ENCODE results near the gene PDCD5.
"Not testable (repeated sequence)": the region's sequence is repeated elsewhere in the genome, so short reads cannot be mapped to it uniquely, and the experiment has no call there.

The PDCD5 gene

GRCh38 chr19:32580901-32581704, at the start of gene PDCD5:
Gene PDCD5 (plus strand): TSS chr19:32581190. CDS start chr19:32581262, 72 bp downstream.
- peak; percentile 89 for DNase-seq

- DNase-seq = no peak
Measured at GRCh38 chr19:32532233-32532632, 48.8 kb upstream of the PDCD5 start.

GRCh38 chr19:32537580-32537979, 43.4 kb upstream of the PDCD5 start:
- DNase-seq = no peak

DNA sequence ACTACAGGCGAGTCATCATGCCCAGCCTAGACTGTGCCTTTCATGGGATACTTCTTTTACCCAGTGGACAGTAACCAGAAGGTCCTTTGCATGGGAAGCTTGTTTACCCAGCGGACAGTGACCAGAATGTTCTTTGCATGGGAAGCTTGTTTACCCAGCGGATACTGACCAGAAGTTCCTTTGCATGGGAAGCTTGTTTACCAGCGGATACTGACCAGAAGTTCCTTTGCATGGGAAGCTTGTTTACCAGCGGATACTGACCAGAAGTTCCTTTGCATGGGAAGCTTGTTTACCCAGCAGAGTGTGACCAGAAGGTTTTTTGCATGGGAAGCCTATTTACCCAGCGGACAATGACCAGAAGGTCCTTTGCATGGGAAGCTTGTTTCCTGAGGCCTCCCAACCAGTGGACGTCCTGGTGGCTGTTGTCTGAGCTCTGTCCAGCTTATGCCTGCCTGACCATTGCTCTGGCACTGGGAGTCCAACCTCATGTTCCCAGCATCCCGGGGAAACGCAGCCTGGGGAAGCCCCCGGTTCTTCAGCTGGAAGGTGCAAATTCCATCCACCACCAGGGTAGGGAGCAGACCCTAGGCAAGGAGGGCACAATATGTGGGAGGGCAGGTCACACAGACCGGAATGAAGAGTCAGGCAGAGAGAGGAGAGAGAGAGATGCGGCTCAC, 41.6 kb upstream of the PDCD5 start:
- no peak for DNase-seq

GRCh38 chr19:32540621-32541020, 40.4 kb upstream of the PDCD5 start:
- DNase-seq = no peak

GRCh38 chr19:32541376-32541775, 39.6 kb upstream of the PDCD5 start:
- not testable (repeated sequence) for DNase-seq

DNA sequence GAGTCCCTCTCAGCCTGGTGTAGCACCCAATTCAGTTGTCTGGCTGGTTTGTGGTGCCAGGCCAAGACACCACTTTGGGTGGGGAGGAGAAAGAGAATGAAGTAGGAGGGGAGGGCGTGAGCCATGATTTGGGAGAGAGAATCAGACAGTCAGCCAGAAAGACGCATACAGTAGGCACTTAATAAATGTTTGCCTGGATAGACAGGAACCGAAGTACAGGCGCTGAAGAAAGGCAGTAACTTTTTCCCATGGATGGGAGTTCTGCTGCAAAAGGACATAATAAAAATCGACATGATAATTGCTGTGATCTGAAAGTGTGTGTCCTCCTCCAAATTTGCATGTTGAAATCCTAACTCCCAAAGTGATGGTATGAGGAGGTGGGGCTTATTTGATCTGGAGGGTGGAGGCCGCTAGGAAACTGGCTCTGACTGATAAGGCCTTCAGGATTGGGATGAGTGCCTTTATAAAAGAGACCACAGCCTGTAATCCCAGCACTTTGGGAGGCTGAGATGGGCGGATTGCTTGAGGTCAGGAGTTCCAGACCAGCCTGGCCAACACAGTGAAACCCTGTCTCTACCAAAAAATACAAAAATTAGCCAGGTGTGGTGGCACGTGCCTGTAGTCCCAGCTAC, 38.4 kb upstream of the PDCD5 start:
- DNase-seq = no peak

GRCh38 chr19:32543115-32543900, 37.7 kb upstream of the PDCD5 start:
- no peak for DNase-seq

GRCh38 chr19:32544917-32545316, 36.1 kb upstream of the PDCD5 start:
- no peak for DNase-seq

DNA sequence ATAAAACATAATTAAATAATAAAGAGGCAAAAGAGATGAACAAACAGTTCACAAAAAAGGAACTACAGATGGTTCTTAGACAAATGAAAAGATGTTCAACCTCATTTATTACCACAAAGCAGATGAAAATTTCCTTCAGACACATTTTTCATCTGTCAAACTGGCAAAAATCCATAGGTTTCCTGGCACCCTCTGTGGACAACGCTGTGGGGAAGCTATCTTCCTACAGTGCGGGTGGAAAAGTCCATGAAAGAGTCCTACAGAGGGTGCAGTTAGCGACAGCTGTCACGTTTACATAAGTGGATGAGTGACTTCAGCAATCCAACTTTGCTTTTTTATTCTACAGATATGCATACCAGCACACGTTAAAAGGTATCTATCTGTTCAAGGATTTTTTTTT, 30.3 kb upstream of the PDCD5 start:
- DNase-seq = peak; percentile 95

DNA sequence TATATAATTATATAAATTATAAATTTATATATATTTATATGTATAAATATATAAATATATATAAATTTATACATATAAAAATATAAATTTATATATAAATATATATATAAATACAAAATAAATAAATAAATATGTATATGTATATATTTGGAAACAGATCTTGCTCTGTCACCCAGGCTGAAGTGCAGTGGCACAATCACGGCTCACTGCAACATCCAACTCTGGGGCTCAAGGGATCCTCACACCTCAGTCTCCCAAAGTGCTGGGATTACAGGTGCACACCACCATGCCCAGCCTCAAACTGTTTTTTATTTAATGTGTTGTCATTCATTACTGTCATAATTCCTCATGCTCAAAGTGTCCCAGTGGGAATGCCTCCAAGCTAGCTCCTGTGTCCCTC, 25.2 kb upstream of the PDCD5 start:
- no peak for DNase-seq

DNA sequence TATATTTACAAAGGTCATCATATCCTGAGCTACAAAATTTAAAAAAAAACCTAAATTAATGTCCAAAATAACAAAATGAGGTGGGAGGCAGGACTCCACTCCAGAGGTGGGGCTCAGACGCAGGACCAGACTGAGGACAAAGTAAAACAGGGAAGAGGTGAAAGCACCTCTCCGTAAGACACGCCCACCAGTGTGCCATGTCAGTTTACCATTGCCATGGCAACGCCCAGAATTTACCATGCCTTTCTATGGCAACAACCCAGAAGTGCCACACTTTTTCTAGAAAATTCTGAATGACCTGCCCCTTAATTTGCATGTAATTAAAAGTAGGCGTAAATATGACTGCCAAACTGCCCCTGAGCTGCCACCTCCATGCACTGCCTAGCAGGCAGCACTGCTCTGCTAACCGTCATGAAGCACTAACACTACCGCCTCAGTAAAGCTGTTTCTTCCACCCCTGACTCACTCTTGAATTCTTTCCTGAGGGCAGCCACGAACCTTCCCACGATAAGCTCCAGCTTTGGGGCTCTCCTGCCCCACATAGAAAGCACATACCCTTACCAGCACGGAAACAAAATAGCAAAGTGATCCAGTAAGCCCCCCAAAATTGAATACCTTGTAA, 22.3 kb upstream of the PDCD5 start:
- DNase-seq = no peak

DNA sequence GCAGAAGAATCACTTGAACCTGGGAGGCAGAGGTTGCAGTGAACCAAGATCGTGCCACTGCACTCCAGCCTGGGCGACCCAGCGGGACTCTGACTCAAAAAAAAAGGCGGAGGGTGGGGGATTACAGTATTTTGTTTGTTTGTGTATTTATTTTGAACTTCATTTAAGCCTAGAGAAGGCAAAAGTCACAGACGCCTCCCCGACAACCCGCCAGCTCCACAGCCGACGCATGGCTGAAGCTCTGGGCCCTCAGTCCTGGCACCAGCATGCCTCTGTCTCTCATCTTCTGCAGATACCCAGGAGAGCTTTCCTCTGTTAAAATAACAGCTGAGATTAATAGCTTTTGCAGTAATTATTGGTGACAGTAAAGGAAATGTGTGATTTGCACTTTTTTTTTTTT, 17.2 kb upstream of the PDCD5 start:
- DNase-seq = no peak

GRCh38 chr19:32566246-32566830, 14.7 kb upstream of the PDCD5 start:
- DNase-seq = peak; percentile 39

GRCh38 chr19:32567486-32567885, 13.5 kb upstream of the PDCD5 start:
- DNase-seq = no peak

DNA sequence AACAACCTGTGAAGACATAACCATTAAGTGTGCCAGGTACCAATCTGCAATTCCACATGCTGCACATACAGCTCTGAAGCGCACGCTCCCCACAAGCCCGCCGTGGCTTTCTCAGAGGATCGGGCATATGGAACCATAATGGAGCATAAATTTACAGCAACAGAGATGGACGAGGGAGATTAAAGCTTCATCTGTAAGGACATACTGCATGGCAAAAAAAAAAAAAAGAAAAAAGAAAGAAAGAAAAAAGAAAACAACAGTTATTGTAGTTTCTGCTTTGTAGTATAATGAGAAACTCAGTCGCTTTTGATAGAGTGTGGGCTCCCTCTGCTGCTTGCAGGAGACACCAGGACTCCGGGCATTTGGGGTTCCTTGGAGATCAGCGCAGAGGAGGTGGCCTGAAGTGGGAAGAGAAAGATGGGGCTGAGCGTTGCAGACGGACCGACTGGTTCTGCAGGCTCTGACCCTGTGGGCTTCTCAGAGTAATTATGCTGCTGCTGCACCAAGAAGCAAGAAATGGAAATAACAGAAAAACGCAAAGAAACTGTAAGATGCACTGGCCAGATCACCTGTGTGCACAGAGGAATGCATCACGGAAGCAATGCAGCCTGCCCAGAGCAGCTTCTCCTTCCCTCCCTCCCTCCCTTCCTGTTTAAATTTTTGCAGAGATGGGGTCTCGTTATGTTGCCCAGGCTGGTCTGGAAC, 10.8 kb upstream of the PDCD5 start:
- DNase-seq = peak; percentile 50

- not testable (repeated sequence) for DNase-seq
Measured at GRCh38 chr19:32571471-32572075, 9.4 kb upstream of the PDCD5 start.

DNA sequence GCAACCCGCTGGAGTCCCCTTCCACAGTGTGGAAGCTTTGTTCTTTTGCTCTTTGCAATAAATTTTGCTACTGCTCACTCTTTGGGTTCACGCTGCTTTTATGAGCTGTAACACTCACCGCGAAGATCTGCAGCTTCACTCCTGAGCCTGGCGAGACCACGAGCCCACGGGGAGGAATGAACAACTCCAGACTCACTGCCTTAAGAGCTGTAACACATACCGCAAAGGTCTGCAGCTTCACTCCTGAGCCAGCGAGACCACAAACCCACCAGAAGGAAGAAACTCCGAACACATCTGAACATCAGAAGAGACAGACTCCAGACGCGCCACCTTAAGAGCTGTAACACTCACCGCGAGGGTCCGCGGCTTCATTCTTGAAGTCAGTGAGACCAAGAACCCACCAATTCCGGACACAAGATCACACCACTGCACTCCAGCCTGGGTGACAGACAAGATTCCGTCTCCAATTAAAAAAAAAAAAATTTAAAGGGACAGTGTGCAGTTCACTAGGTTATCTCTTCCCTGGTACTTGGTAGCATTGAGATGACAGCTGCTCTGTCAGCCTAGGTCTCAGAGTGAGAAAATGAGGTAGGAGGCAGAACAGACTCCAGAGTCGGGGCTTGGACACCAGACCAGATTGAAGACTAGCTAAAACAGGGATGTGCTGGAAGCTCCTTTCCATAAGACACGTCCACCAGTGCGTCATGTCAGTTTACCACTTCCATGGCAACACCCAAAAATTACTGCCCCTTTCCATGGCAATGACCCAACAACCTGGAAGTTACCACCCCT, 8.1 kb upstream of the PDCD5 start:
- DNase-seq = not testable (repeated sequence)

- no peak for DNase-seq
Measured at GRCh38 chr19:32573492-32573794, 7.5 kb upstream of the PDCD5 start.

DNA sequence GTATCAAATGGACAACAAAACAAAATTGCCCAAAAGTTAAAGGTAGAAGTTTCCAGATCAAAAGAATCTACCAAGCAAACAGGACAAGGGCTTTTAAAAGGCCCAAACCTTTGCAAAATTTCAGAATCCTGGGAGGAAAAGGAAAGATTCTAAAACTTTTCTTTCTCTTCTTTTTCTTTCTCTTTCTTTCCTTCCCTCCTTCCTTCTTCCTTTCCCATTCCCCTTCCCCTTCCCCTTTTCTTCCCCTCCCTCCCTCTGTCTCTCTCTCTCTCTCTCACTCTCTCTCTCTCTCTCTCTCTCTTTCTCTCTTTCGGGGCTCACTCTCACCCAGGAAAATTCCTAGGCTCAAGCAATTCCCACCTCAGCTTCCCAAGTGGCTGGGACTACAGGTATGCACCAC, 4.2 kb upstream of the PDCD5 start:
- no peak for DNase-seq

All from NCI-H1694 (cell line).